ENCODE measurements around the gene FRY.

Gene FRY

GRCh38 chr13:32135056-32135390 lies 103.4 kb downstream of the FRY start:
- DNase-seq (ENCODE audit: low read depth), result no peak

DNA sequence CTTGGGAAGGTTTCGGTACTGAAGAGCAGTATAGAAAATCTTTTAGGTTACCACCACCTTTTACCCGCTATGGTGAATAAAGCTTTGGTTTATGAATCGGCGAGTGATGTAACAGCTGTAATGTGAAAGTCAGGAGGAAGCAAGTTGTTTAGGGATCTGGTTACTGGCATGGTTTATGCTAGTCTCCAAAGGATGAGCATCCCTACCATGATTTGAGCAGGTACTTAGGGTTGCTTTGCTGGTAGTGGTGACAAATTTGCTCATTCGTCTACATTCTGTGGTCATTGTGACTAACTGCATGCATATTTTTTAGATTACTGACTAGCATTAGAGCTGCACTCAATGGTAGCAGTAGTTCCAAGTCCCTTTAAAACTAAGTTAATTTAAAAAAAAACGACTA lies 104.1 kb downstream of the FRY start:
- peak; percentile 22 for DNase-seq (ENCODE audit: low read depth)

- DNase-seq (ENCODE audit: low read depth), result no peak
Observed at GRCh38 chr13:32136061-32136460, 104.5 kb downstream of the FRY start.

DNA sequence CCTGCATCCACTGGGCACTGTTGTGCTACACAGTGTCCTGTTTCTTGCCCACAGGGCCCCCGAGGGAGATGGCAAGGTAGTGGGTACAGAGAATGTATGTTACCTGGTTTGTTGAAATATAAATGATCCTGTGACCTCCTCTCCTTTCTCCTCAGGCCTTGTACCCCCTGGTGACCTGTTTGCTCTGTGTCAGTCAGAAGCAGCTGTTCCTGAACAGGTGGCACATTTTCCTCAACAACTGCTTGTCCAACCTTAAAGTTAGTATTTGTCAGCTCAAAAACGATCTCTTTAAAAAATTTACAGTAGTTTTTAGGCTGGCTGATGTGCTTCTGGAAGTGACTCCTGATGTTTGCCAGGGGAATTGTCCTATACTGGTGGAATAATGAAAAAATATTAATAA lies 105.1 kb downstream of the FRY start:
- DNase-seq (ENCODE audit: low read depth), result no peak

DNA sequence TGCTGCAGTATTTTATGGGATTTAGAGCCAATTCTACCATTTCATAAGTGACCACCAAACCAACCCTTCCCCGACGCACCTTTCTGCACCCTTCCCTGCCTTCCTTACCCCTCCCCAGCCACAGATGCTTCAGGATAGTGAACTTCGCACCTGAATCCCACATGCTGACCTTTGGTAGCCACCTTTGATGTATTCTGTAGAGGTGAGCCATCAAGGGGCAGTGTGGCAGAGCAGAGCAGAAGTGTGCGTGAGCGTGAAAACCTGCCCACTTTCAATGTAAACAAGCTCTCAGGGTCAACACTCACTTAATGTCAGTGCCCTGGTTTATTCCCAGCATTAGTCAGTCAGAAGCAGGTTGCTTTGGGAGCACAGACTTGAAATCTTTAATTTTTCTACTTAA lies 107.7 kb downstream of the FRY start:
- no peak for DNase-seq (ENCODE audit: low read depth)

DNA sequence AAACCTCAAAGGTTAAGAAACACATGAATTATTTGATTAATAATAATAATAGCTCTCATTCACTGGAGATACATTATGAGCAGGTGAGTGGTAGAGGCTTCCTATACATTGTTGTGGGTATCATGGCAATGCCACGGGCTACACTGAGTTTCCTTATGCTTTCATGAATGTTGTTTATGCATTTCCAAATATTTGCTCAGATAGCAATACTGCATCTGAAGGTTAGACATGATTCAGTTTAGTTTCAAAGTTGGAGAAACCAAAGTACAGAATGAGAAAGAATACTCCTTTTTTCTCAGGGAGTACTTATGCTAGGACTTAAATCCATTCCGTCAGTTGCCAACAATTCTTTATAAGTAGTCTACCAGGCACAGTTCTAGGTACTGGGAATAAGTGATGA lies 108.5 kb downstream of the FRY start:
- DNase-seq (ENCODE audit: low read depth), result no peak

DNA sequence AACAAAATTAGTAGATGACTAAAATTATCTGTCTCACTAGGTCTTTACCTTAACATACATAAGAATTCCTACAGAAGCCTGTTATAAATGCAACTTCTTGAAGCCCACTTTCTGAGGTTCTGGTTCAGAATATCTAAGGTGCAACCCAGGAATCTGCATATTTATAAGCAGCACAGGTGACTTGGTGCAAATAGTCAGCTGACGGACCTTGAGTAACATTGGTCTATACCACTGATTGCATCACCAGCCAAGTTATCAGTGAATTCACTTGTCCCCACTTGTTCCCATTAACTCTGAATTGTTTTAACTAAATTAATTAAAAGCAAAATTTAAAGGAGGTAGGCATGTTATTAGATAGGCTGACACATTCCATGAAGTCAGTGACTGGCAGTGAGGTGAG lies 109.9 kb downstream of the FRY start:
- no peak for DNase-seq (ENCODE audit: low read depth)

DNA sequence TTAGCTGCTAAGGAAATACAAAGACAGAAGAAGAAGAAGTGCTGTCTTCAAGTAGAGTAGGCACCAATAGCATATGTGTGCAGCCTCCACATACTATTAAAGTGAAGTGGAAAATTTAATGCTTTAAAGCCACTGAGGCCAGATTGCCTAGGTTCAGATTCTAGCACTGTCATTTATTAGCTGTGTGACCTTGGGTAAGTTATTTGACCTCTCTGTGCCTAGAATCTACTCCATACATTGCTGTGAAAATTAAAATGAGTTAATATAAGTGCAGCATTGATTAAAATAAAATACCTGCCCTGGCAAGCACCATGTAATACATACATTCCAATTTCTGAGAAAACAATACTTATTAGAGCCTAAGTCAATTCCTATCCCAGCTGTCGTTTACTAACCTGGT lies 110.5 kb downstream of the FRY start:
- no peak for DNase-seq (ENCODE audit: low read depth)

DNA sequence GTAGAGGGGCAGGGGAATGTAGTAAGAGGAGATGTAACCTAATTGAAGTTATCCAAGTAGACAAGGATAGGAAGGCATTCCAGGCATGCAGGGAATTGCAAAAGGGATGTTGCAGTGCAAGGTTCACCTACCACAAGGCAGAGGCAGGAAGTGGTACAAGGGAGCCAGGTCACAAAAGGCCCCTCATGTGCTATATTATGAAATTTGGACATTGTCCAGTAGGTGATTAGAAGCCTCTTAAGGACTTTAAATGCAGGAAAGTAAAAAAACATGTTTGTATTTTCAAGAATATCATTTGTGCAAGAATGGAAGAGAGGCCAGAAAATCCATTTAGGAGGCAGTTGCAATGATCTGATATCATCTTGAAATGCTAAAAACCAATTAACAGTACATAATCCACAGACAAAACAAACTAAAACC lies 111.4 kb downstream of the FRY start:
- peak; percentile 37 for DNase-seq (ENCODE audit: low read depth)

DNA sequence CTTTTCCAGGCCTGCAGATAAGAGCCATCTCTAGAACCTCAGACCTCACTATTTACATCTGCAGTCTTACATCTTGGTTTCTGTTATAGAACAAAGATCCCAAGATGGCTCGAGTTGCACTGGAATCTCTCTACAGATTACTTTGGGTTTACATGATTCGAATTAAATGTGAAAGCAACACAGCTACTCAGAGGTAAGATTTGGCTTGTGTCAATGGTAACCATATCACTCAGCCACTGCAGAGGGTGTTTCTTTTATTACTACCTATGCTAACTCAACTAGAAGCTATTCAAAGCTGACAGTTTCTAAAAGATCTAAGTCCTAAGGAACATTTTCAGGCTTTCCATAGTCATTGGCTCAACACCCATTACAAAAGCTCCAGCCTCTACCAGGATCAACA lies 115.6 kb downstream of the FRY start:
- DNase-seq (ENCODE audit: low read depth), result no peak

DNA sequence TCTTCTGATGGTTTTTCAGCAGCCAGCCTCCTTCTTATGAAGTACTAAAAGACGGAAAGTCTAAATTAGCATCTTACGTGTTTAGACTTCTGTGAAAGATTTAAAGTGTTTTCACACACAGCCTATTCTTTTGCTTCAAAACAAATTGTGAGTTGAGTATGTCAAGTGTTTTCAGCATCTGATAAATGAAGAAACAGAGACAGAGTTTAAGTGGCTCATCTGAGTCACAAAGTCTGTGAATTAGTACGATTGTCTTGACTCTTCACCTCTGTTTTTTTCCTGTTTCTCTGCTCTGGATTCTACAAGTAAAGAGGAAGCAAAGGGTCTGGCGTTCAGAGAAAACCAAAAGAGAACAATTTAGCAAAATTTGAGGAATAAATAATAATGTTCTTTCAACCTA lies 116.4 kb downstream of the FRY start:
- DNase-seq (ENCODE audit: low read depth), result no peak

DNA sequence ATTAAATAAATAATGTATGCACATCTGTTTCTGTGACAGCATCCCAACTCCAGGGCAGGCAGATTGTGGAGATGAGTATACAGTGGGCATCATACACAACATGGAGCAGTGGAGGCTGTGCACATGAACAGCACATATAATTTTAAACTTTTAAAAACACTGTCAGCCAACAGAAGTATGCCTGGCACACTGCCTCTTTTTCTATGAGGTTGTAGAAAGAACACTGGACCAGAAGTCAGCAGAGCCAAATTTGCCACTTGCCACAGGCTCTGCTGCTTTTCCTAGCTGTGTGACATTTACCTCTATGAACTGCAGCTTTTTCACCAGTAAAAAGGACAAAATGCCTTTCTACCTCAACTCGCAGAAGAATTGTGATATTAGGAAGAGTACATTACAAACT lies 118.7 kb downstream of the FRY start:
- no peak for DNase-seq (ENCODE audit: low read depth)

GRCh38 chr13:32150794-32151193 lies 119.2 kb downstream of the FRY start:
- DNase-seq (ENCODE audit: low read depth), result no peak

DNA sequence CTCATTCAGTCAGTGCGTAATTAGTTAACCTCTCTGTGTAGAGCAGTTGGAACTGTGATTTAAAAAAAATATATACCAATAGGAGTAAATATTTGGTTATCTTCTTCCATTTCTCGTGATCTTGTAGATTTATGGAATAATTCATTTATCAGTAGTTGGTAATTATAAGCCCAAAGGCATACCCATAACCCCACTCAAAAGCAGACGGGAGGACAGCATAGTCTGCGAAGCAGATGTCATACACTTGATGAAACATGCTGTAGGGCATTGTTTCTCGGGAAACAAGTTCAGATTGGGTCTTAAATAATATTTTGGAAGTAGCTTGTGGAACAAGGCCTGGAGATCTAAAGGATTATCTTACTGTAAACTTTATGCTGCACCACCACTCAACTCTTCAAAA lies 119.7 kb downstream of the FRY start:
- no peak for DNase-seq (ENCODE audit: low read depth)

- DNase-seq (ENCODE audit: low read depth), result peak; percentile 55
Observed at GRCh38 chr13:32153056-32153455, 121.5 kb downstream of the FRY start.

GRCh38 chr13:32159137-32159869 lies 127.7 kb downstream of the FRY start:
- DNase-seq (ENCODE audit: low read depth), result no peak

DNA sequence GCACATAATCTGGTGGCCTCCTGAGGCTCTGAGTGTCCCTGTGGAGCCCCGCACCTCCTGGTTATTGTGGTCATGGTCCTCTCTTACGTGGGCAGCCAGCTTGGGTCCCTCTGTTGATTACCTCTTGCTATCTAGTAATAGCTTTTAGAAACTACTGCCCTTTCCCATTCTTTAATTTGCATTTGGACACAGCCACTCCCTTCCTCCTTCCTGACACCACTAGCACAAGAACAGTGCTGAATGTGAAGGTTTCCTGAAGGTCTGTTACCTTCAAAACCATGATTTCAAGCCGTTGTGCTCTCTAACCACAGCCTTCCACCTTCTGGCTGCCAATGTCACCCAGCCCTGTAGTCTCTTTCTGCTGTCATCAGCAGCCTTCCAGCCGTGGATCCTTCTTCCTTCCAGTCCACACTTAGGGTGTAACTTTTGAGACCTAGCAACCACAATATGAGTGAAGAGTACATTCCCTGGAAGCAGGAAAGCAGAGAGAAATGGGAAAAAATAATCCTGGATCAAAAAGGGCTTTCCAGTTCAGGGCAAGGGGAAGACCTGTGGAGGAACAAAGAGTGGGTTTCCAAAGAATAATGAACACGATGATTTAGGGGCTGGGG lies 130.9 kb downstream of the FRY start:
- DNase-seq (ENCODE audit: low read depth), result no peak

DNA sequence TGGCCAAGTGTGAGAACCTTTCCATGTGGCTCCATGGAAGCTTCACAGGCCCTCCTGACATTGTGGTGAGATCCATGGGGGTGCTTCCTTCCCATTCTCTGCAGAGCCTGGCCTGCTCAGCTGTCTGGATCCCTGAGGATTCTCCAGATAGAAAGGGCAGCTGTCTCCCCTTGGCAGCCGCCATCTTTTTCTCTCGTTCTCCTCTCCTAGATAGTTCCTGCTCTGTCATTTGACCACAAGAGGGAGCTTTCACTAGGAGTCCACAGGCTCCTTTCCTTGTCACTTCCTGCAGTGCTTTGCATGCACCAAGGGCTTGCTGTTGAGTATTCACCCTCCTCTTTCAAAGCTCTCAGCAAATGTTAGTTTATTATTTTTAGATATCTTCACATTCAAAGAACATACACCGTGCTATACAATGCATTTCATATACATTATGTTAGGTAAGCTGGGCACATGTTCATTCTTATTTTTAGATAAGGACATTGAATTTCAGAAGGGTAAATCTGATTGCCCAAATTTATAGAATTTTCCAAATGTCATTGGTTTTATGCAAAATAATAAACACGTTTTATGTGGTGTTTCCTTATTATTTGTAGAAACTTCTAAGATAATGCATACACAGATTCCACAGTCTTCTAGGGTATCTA lies 133.2 kb downstream of the FRY start:
- DNase-seq (ENCODE audit: low read depth), result no peak

GRCh38 chr13:32165796-32166195 lies 134.2 kb downstream of the FRY start:
- no peak for DNase-seq (ENCODE audit: low read depth)

DNA sequence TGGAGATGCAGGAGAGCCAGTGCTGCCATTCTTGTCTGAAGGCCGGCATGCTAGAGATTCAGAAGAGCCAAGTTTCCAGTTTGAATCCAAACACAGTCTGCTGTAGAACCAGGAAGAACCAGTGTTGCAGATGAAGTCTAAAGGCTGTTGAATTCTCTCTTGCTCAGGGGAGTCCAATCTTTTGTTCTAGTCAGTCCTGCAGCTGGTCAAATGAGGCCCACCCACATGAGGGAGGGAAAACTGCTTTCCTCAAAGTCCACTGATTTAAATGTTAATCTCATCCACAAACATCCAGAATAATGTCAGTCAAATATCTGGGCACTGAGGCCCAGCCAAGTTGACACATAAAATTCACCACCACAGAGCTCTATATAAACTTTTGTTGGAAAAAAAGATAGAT lies 136.6 kb downstream of the FRY start:
- DNase-seq (ENCODE audit: low read depth), result no peak

DNA sequence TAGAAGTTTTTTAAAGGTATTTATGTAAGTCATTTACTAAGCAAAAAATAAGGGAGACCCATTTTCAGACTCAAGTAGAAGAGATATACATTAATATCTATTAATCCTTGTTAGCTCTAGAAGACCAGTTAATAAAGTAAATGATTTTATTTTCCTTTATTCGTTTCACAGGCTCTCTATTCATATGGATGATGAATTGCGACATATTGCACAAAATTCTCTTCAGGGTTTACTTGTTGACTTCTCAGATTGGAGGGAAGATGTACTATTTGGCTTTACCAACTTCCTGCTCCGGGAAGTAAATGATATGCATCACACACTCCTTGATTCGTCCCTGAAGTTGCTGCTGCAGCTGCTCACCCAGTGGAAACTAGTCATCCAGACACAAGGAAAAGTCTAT lies 139.3 kb downstream of the FRY start:
- no peak for DNase-seq (ENCODE audit: low read depth)

DNA sequence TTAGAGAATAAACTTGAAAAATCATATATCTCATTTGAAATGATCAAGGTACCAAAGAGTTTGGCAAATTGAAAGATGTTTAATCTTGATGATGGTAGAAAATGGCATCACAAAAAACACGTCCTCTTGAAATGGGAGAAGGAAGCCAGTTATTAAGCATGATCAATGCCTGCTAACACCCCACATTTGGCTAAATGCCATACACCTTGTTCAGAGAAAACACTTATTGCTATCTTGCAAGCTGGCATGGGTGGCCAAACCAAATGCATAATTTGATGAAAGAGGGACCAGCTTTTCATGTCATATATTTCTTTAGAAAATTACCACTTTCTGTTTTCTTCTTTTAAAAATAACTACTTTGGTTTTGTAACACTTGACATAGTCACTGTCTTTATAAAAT lies 142.3 kb downstream of the FRY start:
- no peak for DNase-seq (ENCODE audit: low read depth)

DNA sequence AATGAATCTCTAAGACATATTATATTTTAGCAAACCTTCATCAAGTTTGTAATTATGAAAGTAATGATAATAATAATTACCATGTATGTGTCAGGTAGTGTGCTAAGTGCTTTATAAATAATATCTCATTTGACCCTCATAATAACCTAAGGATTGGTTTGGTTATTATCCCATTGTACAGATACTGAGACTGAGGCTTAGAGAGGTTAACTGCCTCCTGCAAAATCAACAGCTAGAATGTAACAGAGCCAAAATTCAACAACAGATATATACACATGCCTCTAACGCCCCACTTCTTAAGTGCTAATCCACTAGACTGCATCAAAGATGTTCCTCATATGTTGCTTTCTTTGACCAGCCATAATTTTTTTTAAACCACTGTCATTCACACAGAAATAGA lies 142.8 kb downstream of the FRY start:
- DNase-seq (ENCODE audit: low read depth), result no peak

DNA sequence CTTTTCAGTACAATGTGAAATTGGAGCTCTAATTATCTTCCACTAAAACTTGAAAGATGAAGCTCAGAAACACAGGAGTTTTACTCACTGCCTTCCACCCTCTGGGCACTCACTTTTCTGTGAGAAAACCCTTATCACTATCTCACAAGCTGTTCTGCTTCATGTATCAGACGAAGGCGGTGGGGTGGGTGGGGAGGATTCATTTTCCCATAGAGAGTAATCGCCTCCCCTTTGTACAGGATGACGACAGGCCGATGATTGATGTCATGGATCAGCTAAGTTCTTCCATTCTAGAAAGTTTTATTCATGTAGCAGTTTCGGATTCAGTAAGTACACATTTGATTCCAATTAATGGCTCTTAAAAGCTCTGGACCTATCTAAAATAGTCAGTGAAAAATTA lies 143.7 kb downstream of the FRY start:
- DNase-seq (ENCODE audit: low read depth), result no peak
